Bronchial epithelial cell (primary cell): ENCODE measurements around the gene BPIFB4. TPM values are rescaled to one million over a fixed set of nuclear protein-coding genes. Genes with fewer than 3 reads are reported as not detected.
"Not testable (repeated sequence)": the region's sequence is repeated elsewhere in the genome, so short reads cannot be mapped to it uniquely, and the experiment has no call there.

Experiments
- DNase-seq: peaks from one replicate; pipeline ENCODE4 v3.0.0-alpha.2; 2010; ENCODE audit warnings: low read depth
- FAIRE-seq: peaks from 2 replicates; lab custom pipeline; 2011; peaks lifted over from hg19 to GRCh38; lab: Jason Lieb, UNC
- H3K27me3 ChIP-seq: 2 replicates; pipeline ENCODE4 v1.5.1; 2011; ENCODE audit warnings: low read length; ENCODE audit not compliant: control insufficient read depth, insufficient read depth
- H3K36me3 ChIP-seq: 2 replicates; pipeline ENCODE4 v1.5.1; 2011; ENCODE audit warnings: low read length; ENCODE audit not compliant: control insufficient read depth, insufficient read depth
- H3K4me3 ChIP-seq: 2 replicates; pipeline ENCODE4 v1.5.1; 2011; ENCODE audit warnings: mild to moderate bottlenecking, low read depth, low read length, control low read depth
- CTCF ChIP-seq: IDR thresholded peaks from 2 replicates; pipeline ENCODE4 v1.5.1; 2011; ENCODE audit warnings: mild to moderate bottlenecking, moderate library complexity, low read length, control low read depth, inconsistent platforms; ENCODE audit not compliant: insufficient read depth, severe bottlenecking
- total RNA-seq: library from RNA; depleted of rRNA; stranded (reverse); fragments of >200 nt; gene quantifications from 2 replicates; pipeline ENCODE4 v1.2.1, GENCODE V29; 2014

The BPIFB4 gene
- total RNA-seq, 1 donor from 2014 or later: not detected

- FAIRE-seq (no peak), DNase-seq (no peak)
- no peak for TF ChIP-seq CTCF
- H3K27me3 ChIP-seq: no peaks in the 10 kb centered on the region
- H3K36me3 ChIP-seq: no peaks in the 10 kb centered on the region
- H3K4me3 ChIP-seq: no peak overlapping the region
Measured at GRCh38 chr20:33042983-33043730, 36.3 kb upstream of the BPIFB4 start.

GRCh38 chr20:33043731-33044181, 35.7 kb upstream of the BPIFB4 start:
- no peak for DNase-seq
- Histone ChIP-seq H3K36me3 (no peaks in the 10 kb centered on the region), H3K27me3 (no peaks in the 10 kb centered on the region), H3K4me3 (no peak overlapping the region)
- no peak for FAIRE-seq
- no peak for TF ChIP-seq CTCF

GRCh38 chr20:33045129-33045721, 34.2 kb upstream of the BPIFB4 start:
- not testable (repeated sequence) for DNase-seq, H3K36me3 ChIP-seq, FAIRE-seq, H3K4me3 ChIP-seq, H3K27me3 ChIP-seq

- no peaks in the 10 kb centered on the region for H3K36me3 ChIP-seq
- TF ChIP-seq CTCF: no peak
- no peaks in the 10 kb centered on the region for H3K27me3 ChIP-seq
- DNase-seq (peak; percentile 5), FAIRE-seq (no peak)
- H3K4me3 ChIP-seq: no peak overlapping the region
Measured at GRCh38 chr20:33046412-33046811, 33.0 kb upstream of the BPIFB4 start.

GRCh38 chr20:33051333-33051732, 28.1 kb upstream of the BPIFB4 start:
- DNase-seq (no peak), FAIRE-seq (no peak)
- no peak for TF ChIP-seq CTCF
- no peaks in the 10 kb centered on the region for H3K36me3 ChIP-seq
- no peaks in the 10 kb centered on the region for H3K27me3 ChIP-seq
- H3K4me3 ChIP-seq: no peak overlapping the region

GRCh38 chr20:33053291-33054106, 25.9 kb upstream of the BPIFB4 start, which contains the start of gene BPIFB3:
Gene BPIFB3 (plus strand): TSS chr20:33053903. CDS start chr20:33055436, 1,533 bp downstream.
- peaks cover 2% of the 10 kb centered on the region for H3K27me3 ChIP-seq
- FAIRE-seq (no peak), DNase-seq (no peak)
- H3K4me3 ChIP-seq: no peak within 1 kb of the TSS
- H3K36me3 ChIP-seq: no peaks in the 10 kb centered on the region
- no peak for TF ChIP-seq CTCF
